ENCODE results near the gene LEMD1. TPM values are rescaled to one million over a fixed set of nuclear protein-coding genes. Genes with fewer than 3 reads are reported as not detected.
"Not testable (repeated sequence)": the region's sequence is repeated elsewhere in the genome, so short reads cannot be mapped to it uniquely, and the experiment has no call there.

Gene LEMD1
- total RNA-seq, 2 experiments from 2014 or later = 2.2 to 2.5 TPM

DNA sequence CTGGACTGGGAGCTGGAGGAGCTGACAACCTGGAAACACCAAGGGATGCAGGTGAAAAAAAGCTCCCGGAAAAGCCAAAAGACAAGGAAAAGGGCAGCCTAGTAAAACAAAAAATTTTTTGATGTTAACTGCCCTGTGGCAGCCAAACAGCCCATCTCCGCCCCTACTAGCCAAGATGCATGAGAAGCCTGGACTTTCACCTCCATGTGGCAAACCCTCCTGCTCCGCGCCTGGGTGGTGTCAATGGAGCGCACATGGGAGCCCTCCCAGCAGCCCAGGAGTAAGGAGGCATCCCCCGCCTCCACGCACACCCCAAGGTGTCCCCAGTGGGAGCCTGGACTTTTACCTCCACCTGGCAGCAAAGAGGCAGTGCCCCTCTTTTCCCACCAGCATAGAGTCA, 30.5 kb downstream of the LEMD1 start:
- CTCF ChIA-PET = interaction anchor here (1.1 to 2.0 kb wide), 2 partner anchors 94 to 249 kb away, joined by 3 to 7 read pairs; no protein-coding TSS in a partner anchor
- H3K27me3 Mint-ChIP-seq = peaks cover 9% of the 10 kb centered on the region

DNA sequence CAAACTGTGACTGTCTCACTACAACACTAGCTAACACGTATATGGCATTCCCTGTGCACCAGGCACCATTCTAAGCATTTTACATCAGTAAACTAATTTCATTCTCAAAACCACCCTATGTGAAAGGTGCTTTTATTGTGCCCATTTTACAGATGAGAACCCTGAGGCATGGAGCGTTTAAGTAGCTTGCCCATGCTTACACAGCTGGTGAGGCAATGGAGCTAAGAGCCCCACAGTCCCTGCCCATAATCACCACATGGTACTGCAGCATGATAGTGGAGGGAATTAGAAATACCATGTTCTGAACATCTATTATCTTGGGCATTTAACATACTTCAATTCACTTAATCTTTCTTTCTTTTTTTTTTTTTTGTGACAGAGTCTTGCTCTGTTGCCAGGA, 34.0 kb downstream of the LEMD1 start:
- H3K36me3 Mint-ChIP-seq = no peaks in the 10 kb centered on the region
- CTCF ChIA-PET = interaction anchor here (0.8 to 2.2 kb wide), 8 partner anchors 10 to 141 kb away, joined by 3 to 8 read pairs (median 5); no protein-coding TSS in a partner anchor
- peaks cover 5% of the 10 kb centered on the region for H3K27me3 Mint-ChIP-seq
- H3K9me3 Mint-ChIP-seq = no peaks in the 10 kb centered on the region
- intact Hi-C loops (cut with micrococcal nuclease) = no loop called here
- POLR2A ChIA-PET = no interaction called here
- H3K4me3 Mint-ChIP-seq = no peak overlapping the region
- H3K4me1 Mint-ChIP-seq (ENCODE audit: low read depth) = no peaks in the 10 kb centered on the region
- DNase-seq = no peak
- no peak overlapping the region for H3K27ac Mint-ChIP-seq

More for the DNA sequence above, 30.5 kb downstream of the LEMD1 start:
- H3K27ac Mint-ChIP-seq = no peak overlapping the region
- no peaks in the 10 kb centered on the region for H3K9me3 Mint-ChIP-seq
- no peak for DNase-seq
- intact Hi-C loops (cut with micrococcal nuclease) = no loop called here
- H3K4me1 Mint-ChIP-seq (ENCODE audit: low read depth) = no peaks in the 10 kb centered on the region
- no peaks in the 10 kb centered on the region for H3K36me3 Mint-ChIP-seq
- POLR2A ChIA-PET = no interaction called here
- no peak overlapping the region for H3K4me3 Mint-ChIP-seq

DNA sequence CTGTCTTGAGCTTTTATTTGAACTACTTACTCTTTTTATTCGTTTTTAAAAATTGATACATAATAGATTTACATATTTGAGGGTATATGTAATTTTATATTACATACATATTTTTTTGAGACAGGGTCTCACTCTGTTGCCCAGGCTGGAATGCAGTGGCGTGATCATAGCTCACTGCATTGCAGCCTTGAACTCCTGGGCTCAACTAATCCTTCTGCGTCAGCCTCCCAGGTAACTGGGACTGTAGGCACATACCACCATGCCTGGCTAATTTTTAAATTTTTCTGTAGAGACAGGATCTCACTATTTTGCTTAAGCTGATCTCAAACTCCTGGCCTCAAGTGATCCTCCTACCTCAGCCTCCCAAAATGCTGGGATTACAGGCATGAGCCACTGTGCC, 38.9 kb downstream of the LEMD1 start:
- intact Hi-C loops (cut with micrococcal nuclease); H3K36me3 Mint-ChIP-seq; H3K4me1 Mint-ChIP-seq (ENCODE audit: low read depth); H3K9me3 Mint-ChIP-seq; POLR2A ChIA-PET; H3K4me3 Mint-ChIP-seq; H3K27ac Mint-ChIP-seq; H3K27me3 Mint-ChIP-seq; DNase-seq: not testable (repeated sequence)
- CTCF ChIA-PET = interaction anchor here (0.6 to 0.7 kb wide), 2 partner anchors 142 to 405 kb away, joined by 3 to 6 read pairs; no protein-coding TSS in a partner anchor

DNA sequence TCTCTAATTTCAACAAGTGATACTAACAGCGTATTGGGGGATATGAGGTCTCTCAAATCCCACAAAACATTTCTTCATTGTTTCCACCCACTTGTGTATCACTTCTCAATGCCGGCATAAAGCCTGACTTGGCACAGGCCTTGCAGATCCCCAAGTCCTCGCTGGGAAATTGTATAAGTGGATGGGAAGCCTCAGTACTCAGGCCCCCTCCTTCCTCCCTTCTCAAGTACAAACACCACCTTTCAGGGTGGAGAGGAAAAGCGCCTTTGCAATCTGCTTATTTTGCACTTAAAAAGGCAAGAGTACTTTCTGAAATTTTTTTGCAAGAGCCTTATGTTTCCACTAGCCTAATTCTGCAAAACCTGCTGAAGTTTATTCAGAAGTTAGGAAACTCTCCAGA, 39.3 kb downstream of the LEMD1 start:
- Mint-ChIP-seq H3K36me3 (no peaks in the 10 kb centered on the region), H3K27me3 (peaks cover 3% of the 10 kb centered on the region), H3K4me1 (ENCODE audit: low read depth) (no peaks in the 10 kb centered on the region), H3K9me3 (no peaks in the 10 kb centered on the region), H3K27ac (no peak overlapping the region), H3K4me3 (no peak overlapping the region)
- ChIA-PET CTCF (interaction anchor here (0.6 to 1.2 kb wide), 3 partner anchors 29 to 406 kb away, joined by 3 to 6 read pairs (median 4); no protein-coding TSS in a partner anchor), POLR2A (no interaction called here)
- intact Hi-C loops (cut with micrococcal nuclease) = no loop called here
- DNase-seq = no peak

DNA sequence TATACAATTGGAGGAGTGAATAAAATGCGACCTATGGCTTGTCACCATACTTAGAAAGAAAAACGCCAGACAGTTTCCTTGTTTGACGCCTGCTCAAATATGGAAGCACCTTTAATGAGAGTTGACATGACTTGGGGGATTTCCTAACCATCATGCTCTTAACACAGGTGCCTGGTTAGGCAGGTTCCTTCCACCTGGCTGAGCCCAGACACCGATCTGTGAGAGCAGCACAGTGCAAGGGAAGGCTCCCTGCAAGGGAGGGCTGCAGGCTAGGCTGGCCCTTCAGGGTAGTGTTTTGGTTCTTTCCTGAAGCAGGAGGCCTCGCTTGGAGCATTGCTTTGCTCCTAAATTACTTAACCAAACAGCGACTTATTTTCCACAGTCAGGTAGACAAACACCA, 40.6 kb downstream of the LEMD1 start:
- peaks cover 3% of the 10 kb centered on the region for H3K27me3 Mint-ChIP-seq
- intact Hi-C loops (cut with micrococcal nuclease) = no loop called here
- H3K9me3 Mint-ChIP-seq = no peaks in the 10 kb centered on the region
- H3K27ac Mint-ChIP-seq = no peak overlapping the region
- CTCF ChIA-PET = interaction anchor here (0.6 to 1.2 kb wide), 2 partner anchors 27 to 51 kb away, joined by 3 to 4 read pairs; no protein-coding TSS in a partner anchor
- POLR2A ChIA-PET = no interaction called here
- no peaks in the 10 kb centered on the region for H3K36me3 Mint-ChIP-seq
- peaks cover under 1% of the 10 kb centered on the region for H3K4me1 Mint-ChIP-seq (ENCODE audit: low read depth)
- H3K4me3 Mint-ChIP-seq = no peak overlapping the region
- no peak for DNase-seq

DNA sequence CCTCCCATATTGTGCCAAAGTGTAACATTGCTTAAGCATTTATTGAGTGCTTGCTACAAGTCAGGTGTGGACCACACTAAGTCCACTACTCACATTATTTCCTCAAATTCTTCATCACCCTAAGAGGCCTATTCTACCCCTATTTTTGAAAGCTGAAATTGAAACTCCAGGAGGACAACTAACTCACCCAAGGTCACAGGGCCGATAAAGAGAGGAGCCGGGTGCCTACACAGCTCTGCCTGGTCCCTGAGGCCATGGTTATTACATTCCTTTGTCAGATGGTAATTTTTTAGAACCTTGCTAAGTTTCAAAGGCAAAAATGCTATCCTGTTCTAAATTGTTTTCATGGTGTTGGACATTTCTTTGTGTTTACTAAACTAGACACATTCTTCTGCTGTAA, 41.0 kb downstream of the LEMD1 start:
- intact Hi-C loops (cut with micrococcal nuclease) = loop anchor here (1.0 kb wide), 1 partner anchor 35 kb away; no protein-coding TSS in a partner anchor
- no peak for DNase-seq
- no peaks in the 10 kb centered on the region for H3K36me3 Mint-ChIP-seq
- H3K27me3 Mint-ChIP-seq = peaks cover 3% of the 10 kb centered on the region
- no peak overlapping the region for H3K4me3 Mint-ChIP-seq
- H3K27ac Mint-ChIP-seq = no peak overlapping the region
- peaks cover 3% of the 10 kb centered on the region for H3K4me1 Mint-ChIP-seq (ENCODE audit: low read depth)
- CTCF ChIA-PET = interaction anchor here (0.6 kb wide), 1 partner anchor 52 kb away, joined by 3 read pairs; no protein-coding TSS in a partner anchor
- POLR2A ChIA-PET = interaction anchor here (0.6 kb wide), 1 partner anchor 374 kb away, joined by 3 read pairs; no protein-coding TSS in a partner anchor
- no peaks in the 10 kb centered on the region for H3K9me3 Mint-ChIP-seq

DNA sequence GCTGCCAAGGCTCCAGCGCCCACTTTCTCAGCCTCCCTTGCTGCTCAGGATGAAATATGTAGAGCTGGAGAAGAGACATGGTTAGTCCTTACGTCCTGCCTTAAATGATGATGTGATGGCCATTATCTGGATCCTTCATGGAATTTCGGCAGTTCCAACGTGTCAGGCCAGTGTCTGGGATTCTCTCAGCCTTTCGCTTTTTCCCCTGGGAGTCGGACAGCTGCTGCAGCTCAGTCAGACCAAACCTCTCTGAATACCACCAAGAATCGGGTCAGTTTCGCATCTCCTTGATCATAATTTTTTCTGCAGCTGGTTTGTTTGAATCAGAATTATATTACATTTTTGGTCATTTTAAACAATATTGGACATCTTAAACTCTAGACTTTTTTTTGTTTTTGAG, 42.8 kb downstream of the LEMD1 start:
- Mint-ChIP-seq H3K36me3 (no peaks in the 10 kb centered on the region), H3K4me3 (no peak overlapping the region), H3K4me1 (ENCODE audit: low read depth) (peaks cover 14% of the 10 kb centered on the region), H3K27ac (no peak overlapping the region), H3K27me3 (peaks cover 3% of the 10 kb centered on the region), H3K9me3 (no peaks in the 10 kb centered on the region)
- intact Hi-C loops (cut with micrococcal nuclease) = no loop called here
- ChIA-PET POLR2A (no interaction called here), CTCF (interaction anchor here (1.5 kb wide), 1 partner anchor 106 kb away, joined by 3 read pairs; no protein-coding TSS in a partner anchor)
- no peak for DNase-seq

DNA sequence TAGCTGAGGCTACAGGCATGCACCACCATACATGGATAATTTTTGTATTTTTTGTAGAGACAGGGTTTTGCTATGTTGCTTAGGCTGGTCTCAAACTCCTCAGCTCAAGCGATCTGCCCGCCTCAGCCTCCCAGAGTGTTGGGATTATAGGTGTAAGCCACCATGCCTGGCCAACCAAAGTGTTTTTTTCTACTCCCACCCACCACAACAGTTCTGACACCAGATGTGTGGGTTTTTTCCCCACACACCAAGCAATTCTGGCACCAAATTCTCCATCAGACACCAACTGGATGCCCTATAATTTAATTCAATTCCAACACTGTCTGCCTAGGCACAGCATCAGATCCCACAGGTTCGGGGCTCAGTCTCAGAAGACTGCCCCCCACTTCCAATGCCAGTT, 44.5 kb downstream of the LEMD1 start:
- DNase-seq = no peak
- POLR2A ChIA-PET = no interaction called here
- CTCF ChIA-PET = no interaction called here
- Mint-ChIP-seq H3K4me3 (no peak overlapping the region), H3K9me3 (no peaks in the 10 kb centered on the region), H3K27ac (no peak overlapping the region), H3K27me3 (peaks cover 3% of the 10 kb centered on the region), H3K36me3 (no peaks in the 10 kb centered on the region), H3K4me1 (ENCODE audit: low read depth) (peaks cover 21% of the 10 kb centered on the region)
- intact Hi-C loops (cut with micrococcal nuclease) = no loop called here

DNA sequence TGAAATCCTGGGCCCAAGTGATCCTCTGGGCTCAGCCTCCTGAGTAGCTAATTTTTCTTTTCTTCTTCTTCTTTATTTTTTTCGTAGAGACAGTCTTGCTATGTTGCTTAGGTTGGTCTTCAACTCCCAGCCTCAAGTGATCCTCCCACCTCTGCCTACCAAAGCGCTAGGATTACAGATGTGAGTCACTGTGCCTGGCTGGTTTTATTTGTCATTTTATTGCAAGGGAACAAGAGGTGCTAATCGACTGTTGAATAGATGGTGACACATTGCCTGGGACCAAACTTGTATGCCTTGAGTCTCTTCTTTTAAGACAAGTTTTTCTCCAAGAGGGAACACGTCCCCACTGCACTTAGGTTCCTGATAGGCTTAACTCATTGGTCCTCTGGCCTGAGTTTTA, 45.1 kb downstream of the LEMD1 start:
- H3K9me3 Mint-ChIP-seq = no peaks in the 10 kb centered on the region
- H3K4me3 Mint-ChIP-seq = no peak overlapping the region
- H3K27me3 Mint-ChIP-seq = peaks cover 3% of the 10 kb centered on the region
- intact Hi-C loops (cut with micrococcal nuclease) = no loop called here
- no peak for DNase-seq
- CTCF ChIA-PET = interaction anchor here (2.0 kb wide), 1 partner anchor 109 kb away, joined by 8 read pairs; no protein-coding TSS in a partner anchor
- H3K27ac Mint-ChIP-seq = no peak overlapping the region
- POLR2A ChIA-PET = no interaction called here
- peaks cover 21% of the 10 kb centered on the region for H3K4me1 Mint-ChIP-seq (ENCODE audit: low read depth)
- H3K36me3 Mint-ChIP-seq = no peaks in the 10 kb centered on the region

DNA sequence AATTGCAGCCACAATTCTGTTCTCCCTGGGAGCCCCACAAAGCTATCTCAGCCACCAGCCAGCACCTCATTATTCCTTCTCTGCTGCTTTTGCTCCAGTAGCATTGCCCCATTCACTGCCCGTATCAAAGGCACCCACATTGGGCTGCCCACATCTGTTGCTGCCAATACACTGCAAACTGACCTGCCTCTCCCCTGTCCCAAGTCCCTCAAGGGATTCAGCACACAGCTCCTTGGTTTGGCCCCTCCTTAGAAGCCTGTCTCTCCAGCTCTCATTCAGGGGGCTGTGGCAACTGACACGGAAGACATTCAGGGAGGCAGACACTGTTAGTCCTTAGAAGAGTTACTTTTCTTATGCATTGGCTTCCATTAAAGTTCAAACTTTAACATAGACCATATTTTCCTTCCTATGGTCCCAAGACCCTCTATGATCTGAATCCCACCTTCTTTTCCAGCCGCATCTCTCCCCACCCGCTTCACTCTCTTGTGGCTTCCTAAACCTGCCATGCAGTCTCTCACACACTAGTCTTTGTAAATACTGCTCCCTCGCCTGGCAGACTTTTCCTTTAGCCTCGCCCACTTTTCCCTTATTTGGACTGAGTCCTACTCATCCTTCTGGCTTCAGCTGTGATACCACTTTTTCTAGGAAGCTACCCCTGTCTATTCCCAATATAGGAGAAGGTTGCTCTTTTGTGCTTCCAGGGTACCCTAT, 45.9 kb downstream of the LEMD1 start:
- peaks cover 3% of the 10 kb centered on the region for H3K27me3 Mint-ChIP-seq
- intact Hi-C loops (cut with micrococcal nuclease) = no loop called here
- peaks cover 21% of the 10 kb centered on the region for H3K4me1 Mint-ChIP-seq (ENCODE audit: low read depth)
- H3K27ac Mint-ChIP-seq = no peak overlapping the region
- ChIA-PET POLR2A (no interaction called here), CTCF (interaction anchor here (1.1 to 2.1 kb wide), 3 partner anchors 22 to 112 kb away, joined by 4 to 10 read pairs (median 8); no protein-coding TSS in a partner anchor)
- DNase-seq = no peak
- no peaks in the 10 kb centered on the region for H3K9me3 Mint-ChIP-seq
- no peaks in the 10 kb centered on the region for H3K36me3 Mint-ChIP-seq
- H3K4me3 Mint-ChIP-seq = no peak overlapping the region

DNA sequence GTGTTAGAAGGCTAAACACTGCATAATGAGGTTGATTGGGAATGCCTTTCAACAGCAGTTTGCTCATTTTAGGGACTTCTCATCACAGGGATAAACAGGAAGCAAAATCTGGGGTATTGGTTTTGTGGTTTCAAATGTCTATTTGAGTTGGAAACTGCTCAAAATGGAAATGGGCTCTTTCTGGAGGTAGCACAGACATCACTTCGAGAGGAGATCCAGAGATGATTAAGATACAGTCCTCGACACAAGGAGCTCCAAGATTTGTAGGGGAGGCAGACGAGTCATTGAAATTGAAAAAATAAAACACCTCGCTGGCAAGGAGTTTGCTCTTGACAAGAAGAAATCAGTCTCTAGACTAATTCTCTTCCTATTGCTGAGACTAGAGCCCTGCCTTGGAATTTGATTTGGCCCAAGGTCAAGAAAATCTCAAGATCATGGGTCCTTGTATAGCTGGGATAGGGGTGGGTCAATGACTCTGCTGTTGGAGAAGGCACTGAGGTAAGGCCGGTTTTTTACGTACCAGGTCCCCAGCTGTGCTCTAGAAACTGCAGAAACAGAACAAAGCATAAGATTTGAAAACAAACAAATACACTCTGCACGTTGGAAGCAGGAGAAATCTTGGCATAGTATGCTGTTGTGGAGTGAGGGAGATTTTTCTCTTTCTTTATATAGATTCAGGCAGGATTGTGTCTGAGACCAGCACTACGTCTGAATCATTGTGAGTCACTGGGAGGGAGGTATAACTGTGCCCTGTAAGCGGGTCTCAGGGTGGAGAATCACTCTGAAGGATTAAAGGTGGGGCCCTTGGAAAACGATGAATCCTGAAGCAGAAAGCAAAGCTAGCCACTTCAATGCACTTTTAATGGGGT, 47.4 kb downstream of the LEMD1 start:
- Mint-ChIP-seq H3K4me1 (ENCODE audit: low read depth) (peaks cover 21% of the 10 kb centered on the region), H3K9me3 (no peaks in the 10 kb centered on the region), H3K36me3 (no peaks in the 10 kb centered on the region), H3K27ac (no peak overlapping the region), H3K27me3 (peaks cover 3% of the 10 kb centered on the region), H3K4me3 (no peak overlapping the region)
- intact Hi-C loops (cut with micrococcal nuclease) = no loop called here
- POLR2A ChIA-PET = no interaction called here
- DNase-seq = no peak
- CTCF ChIA-PET = interaction anchor here (0.8 to 2.1 kb wide), 4 partner anchors 21 to 283 kb away, joined by 3 to 10 read pairs (median 6); no protein-coding TSS in a partner anchor

DNA sequence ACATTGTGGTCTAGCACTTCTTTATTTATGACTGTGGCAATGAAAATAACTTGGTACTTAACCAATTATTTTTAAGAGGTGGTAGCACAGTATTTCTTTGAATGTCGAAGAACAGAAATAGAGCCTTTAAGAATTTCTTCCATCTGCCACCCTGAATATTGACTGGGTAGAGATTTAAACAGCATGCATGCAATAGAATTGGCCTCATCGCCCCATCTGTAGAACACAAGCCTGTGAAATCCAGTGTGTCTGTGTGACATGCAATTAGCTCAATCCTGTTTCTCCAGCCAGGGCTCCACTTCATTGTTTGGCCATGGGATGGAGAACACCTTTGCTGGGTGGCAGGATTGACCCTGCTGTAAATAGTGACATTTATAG, 48.1 kb downstream of the LEMD1 start:
- Mint-ChIP-seq H3K36me3 (no peaks in the 10 kb centered on the region), H3K4me3 (no peak overlapping the region), H3K4me1 (ENCODE audit: low read depth) (peaks cover 21% of the 10 kb centered on the region), H3K27ac (no peak overlapping the region), H3K27me3 (no peaks in the 10 kb centered on the region), H3K9me3 (no peaks in the 10 kb centered on the region)
- POLR2A ChIA-PET = no interaction called here
- intact Hi-C loops (cut with micrococcal nuclease) = no loop called here
- DNase-seq = no peak
- CTCF ChIA-PET = interaction anchor here (0.8 to 2.1 kb wide), 3 partner anchors 20 to 284 kb away, joined by 3 to 10 read pairs (median 5); no protein-coding TSS in a partner anchor

All from activated CD4-positive, alpha-beta memory T cell treated with anti-CD3 and anti-CD28 coated beads for 36 hours (primary cell).